GM21447 (cell line): ENCODE data around the gene NDE1.
"Not testable (repeated sequence)": the region's sequence is repeated elsewhere in the genome, so short reads cannot be mapped to it uniquely, and the experiment has no call there.

Experiments used
- ATAC-seq: cut with Tn5 transposase; IDR thresholded peaks from one replicate; pipeline ENCODE4 v1.9.1; 2021; ENCODE audit not compliant: unreplicated experiment

NDE1 gene

DNA sequence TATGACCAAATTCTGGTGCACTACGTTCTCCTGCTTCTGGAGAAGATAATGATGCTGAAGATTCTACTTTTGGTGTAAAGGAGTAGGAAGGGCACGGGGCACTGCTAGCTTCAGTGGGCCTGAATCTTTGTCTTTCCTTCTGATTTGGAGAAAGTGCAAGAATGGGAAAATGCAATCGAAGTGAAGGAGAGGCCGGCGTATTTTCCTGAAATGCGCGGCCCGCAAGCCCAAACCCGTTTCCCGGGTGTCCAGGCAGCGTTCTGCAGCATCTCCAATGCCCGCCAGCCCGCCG, 372 bp upstream of the NDE1 start:
- no peak for ATAC-seq

DNA sequence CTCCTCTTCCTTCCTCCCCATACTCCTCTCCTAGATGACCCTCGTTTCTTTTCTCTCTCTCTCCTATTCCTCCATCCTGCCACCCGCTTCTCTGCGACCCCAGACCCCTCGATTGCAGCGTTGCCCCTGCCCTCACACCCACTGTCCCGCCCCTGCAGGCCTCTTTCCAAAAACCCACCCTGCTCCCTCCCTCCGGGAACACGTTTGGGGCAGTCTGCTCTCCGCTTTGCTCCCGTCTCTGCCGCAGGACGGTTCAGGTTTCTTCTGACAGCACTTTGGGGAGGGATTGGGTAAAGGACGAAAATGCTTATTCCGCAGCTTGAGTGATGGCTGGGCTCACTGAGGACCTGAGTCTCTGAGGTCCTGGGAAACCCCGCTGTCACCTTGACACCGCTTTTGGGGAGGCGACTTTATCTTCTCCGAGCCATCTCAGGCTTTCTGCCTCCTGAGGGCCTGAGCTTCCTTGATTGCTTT, 690 bp downstream of the NDE1 start:
- peak; percentile 34 for ATAC-seq

DNA sequence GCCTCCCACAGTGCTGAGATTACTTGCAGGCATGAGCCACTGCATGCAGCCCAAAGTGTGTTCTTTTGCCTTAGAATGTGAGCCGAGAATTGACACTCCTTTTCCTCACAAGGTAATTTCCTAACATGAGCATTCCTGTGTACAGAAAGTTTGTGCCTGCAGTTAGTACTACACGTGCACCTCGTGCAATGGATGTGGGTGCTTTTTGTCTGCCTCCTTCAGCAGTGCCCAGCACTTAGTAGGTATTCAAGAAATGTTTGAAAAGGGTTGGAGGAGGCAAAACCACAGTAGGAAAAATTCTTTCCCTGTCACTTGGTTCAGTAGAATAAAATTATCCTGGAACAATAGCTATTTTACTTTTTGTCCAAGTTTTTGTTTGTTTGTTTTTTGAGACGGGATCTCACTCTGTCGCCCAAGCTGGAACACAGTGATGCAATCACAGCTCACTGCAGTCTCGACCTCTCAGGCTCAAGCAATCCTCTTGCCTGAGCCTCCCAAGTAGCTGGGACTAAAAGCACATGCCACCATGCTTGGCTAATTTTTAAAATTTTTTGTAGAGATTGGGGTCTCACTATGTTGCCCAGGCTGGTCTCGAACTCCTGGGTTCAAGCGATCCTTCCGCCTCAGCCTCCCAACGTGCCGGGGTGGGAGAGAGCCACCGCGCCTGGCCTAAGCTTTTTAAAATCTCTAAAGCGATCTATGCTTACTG, 2.4 kb downstream of the NDE1 start:
- ATAC-seq, result no peak

DNA sequence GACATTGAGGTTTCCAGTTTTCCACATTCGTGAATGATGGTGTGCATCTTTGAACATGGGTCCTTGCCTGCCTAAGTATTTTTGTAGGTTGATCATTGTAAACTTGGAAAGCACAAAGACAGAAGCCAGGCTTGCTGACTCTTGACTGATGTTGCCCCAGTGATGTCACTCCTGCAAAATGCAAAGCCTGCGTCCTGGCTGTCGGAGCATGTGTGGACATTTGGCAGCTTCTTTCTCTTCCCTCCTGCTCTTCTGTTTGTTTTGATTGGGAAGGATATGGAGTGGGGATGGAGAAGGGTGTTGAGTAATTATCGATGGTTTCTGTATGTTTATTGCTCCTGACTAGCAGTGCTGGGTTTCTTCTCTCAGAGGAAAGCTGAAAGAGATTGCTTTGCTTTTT, 3.2 kb downstream of the NDE1 start:
- no peak for ATAC-seq

DNA sequence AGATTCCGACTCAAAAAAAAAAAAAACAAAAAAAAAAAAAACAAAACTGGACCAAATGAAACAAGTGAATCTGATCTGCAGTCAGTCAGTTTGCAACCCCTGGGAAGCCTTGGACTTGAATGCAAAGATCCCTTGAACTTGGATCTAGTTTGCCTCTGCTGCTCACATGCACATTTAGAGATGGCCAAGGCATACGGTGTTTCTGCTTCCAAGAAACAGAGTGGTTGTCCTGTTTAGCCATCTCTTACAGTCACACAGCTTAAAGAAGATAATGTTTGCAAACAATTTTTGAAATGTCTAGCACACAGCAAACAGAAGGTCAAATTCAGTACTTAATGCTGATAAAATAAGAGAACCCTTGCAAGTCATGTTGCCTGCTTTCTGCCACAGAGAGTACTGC, 4.5 kb downstream of the NDE1 start:
- no peak for ATAC-seq

DNA sequence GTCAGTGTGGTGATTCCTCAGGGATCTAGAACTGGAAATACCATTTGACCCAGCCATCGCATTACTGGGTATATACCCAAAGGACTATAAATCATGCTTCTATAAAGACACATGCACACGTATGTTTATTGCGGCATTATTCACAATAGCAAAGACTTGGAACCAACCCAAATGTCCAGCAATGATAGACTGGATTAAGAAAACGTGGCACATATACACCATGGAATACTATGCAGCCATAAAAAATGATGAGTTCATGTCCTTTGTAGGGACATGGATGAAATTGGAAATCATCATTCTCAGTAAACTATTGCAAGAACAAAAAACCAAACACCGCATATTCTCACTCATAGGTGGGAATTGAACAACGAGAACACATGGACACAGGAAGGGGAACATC, 5.5 kb downstream of the NDE1 start:
- not testable (repeated sequence) for ATAC-seq

DNA sequence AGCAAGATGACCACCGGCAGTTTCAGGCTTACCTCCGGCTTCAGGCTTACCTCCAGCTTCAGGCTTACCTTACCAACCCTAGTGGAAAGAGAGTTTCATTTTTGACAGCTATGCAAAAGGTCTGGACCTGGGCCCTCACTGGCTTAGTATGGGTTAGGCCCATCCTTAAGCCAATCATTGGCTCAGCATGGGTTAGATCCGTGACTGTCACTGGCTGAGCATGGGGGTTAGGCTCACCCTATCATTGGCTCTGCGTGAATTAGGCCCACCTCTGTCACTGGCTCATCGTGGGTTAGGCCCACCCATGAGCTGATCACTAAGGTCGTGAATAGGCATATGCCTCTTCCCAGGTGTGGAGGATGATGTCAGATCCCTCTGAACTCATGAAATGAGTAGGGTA, 8.1 kb downstream of the NDE1 start:
- ATAC-seq, result no peak

DNA sequence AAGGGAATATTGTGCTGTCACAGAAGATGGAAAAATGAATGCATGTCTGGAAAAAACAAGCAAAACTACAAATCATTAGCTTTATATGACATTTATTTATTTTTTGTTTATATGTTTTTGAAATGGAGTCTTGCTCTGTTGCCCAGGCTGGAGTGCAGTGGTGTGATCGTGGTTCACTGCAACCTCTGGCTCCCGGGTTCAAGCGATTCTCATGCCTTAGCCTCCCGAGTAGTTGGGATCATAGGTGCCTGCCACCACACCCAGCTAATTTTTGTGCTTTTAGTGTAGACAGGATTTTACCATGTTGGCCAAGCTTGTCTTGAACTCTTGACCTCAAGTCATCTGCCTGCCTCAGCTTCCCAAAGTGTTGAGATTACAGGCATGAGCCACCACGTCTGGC, 8.5 kb downstream of the NDE1 start:
- ATAC-seq, result no peak

DNA sequence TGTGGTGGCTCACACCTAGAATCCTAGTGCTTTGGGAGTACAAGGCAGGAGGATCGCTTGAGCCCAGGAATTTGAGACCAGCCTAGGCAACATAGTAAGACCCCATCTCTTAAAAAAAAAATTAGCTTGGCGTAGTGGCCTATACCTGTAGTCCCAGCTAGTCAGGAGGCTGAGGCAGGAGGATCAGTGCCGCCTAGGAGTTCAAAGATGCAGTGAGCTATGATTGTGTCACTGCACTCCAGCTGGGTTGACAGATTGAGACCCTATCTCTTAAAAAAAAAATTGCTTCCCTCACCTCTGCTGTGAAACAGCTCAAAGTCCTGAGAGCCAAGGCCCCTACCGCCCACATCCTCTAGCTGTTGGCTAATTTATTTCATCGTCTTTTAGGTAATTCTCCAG, 10.2 kb downstream of the NDE1 start:
- no peak for ATAC-seq

DNA sequence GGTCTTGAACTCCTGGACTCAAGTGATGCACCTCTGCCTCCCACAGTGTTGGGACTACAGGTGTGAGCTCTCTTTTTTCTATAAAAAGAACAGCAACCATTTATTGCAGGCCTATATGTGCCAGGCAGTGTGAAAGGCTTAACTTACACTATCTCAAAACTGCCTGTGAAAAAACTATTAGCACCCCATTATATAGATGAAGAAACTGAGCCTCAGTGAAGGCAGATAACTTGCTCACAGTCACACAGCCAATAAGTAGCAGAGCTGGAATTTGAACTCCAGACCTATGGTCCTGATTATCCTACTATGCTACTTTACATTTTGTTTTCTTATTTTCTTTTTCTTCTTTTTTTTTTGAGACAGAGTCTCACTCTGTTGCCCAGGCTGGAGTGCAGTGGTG, 15.1 kb downstream of the NDE1 start:
- ATAC-seq, result no peak

DNA sequence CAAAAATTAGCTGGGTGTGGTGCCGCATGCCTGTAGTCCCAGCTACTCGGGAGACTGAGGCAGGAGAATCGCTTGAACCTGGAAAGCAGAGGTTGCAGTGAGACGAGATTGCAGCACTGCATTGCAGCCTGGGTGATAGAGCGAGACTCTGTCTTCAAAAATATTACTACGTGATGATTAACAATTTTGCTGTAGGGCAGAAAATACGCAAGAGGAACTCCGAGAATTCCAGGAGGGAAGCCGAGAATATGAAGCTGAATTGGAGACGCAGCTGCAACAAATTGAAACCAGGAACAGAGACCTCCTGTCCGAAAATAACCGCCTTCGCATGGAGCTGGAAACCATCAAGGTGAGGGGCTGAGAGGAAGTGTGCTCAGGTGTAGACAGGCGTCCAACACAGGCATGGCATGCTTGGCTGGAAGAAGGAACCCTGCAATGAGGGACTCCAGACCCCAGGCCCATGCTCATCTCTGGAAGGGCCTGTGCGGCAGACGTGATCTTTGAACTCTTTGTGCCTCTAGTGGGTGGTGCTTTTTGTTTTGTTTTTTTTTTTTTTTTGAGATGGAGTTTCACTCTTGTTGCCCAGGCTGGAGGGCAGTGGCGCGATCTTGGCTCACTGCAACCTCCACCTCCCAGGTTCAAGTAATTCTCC, 17.2 kb downstream of the NDE1 start:
- no peak for ATAC-seq

DNA sequence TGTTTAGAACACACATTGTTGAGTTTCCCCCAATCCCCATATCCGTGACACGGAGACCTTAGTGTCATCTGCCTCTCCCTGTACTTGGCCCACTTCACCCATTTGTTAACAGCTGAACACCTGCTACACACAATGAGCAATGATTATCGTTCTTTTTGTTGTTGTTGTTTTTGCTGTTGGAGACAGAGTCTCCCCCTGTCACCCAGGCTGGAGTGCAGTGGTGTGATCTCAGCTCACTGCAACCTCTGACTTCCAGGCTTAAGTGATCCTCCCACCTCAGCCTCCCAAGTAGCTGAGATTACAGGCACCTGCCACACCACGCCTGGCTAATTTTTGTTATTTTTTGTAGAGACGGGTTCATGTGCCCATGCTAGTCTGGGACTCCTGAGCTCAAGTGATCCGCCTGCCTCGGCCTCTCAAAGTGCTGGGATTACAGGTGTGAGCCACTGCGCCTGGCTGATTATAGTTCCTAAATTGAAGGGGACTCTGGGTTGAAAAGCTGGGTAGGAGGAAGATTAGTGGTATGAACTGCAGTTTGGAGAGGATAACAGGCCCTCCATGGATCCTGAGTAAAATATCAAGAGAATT, 21.6 kb downstream of the NDE1 start:
- no peak for ATAC-seq

DNA sequence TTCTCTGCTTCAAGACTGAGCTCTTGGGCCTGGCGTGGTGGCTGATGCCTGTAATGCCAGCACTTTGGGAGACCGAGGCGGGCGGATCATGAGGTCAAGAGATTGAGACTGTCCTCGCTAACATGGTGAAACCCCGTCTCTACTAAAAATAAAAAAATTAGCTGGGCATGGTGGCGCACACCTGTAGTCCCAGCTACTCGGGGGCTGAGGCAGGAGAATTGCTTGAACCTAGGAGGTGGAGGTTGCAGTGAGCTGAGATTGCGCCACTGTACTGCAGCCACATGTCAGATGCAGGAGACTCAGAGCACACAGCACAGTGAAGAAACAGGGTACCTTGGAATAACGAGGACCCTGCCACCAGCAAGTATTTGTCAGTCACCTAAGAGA, 22.1 kb downstream of the NDE1 start:
- not testable (repeated sequence) for ATAC-seq

DNA sequence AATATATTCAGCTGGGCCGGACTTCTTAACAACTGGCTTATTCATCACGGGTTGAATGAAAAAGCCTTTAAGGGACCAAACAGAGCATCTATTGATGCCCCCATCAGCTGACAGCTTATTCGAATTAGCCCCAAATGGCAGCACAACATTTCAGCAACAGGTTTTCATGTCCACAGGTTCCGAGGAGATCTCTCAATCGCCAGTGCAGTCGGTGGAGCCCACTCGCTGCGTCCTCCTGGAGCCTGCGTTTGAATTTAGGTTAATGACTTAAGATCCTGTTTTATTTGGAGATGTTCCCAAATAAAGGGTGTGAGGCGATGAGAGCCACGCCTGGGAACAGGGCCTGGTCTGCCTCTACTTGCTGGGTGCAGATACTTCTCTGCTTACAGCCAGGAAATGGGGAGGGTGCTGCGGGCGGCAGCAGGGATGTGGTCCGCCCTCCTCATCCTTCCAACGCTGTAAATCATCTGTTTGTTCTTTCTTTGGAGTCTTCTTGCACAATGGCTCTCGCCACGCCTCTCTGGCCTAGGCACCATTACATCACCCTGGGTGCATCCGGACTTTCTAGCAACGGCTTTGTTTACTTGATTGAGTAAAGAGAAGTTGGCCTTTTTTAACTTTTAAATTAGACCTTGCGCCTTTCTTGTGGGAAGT, 22.6 kb downstream of the NDE1 start:
- ATAC-seq, result no peak

DNA sequence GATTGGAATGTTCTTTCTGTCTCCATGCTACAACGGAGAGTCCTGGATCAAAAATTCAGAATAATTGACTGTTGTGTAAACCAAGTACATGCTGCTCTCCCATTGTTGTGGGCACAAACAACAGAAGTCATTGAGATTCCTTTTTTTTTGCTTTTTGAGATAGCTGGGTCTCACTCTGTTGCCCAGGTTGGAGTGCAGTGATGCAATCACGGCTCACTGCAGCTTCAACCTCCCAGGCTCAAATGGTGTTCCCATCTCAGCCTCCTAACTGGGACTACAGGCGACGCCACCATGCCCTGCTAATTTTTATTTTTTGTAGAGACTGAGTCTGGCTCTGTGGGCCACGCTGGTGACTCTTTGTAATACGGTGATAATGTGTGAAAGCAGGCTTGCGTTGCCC, 24.5 kb downstream of the NDE1 start:
- no peak for ATAC-seq

DNA sequence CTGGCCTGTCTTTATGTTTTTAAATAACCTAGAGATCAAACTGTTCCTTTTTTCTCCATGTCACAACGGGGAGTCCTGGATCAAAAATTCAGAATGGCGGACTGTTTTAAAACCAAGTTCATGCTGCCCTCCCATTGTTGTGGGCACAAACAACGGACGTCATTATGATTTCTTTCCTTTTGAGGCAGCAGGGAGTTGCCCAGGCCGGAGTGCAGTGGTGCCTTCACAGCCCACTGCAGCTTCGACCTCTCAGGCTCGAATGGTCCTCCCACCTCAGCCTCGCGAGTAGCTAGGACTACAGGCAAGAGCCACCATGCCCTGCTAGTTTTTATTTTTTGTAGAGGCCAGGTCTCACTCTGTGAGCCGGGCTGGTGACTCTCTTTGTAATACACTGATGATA, 26.5 kb downstream of the NDE1 start:
- no peak for ATAC-seq

DNA sequence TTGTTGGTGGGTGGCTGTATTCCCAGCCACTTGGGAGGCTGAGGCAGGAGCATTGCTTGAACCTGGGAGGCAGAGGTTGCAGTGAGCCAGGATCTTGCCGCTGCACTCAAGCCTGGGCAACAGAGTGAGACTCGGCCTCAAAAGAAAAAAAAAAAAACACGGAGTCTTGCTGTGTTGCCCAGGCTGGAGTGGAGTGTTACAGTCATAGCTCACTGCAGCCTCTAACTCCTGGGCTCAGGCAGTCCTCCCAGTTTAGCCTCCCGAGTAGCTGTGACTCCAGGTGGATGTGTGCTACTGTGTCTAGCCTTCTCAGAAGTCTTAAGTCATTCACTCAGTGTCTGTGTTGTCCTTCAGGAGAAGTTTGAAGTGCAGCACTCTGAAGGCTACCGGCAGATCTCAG, 27.4 kb downstream of the NDE1 start:
- no peak for ATAC-seq

DNA sequence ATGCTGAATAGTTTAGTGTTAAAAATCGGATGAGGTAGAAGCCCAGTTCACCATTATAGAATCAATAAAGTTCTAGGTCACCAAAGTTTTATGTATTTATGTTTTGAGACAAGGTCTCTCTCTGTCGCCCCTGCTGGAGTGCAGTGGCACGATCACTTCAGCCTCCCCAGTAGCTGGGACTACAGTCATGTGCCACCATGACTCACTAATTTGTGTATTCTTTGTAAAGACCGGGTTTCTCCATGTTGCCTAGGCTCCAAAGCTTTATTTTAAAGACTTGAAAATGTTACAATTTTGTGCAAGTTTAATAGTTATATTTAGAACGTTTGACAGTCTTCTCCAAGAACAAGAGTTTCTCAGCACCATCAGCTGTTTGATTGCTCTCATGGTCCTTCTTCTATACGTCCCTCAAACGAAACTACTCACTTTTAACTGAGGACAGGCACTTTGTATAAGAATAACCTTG, 32.1 kb downstream of the NDE1 start:
- no peak for ATAC-seq

DNA sequence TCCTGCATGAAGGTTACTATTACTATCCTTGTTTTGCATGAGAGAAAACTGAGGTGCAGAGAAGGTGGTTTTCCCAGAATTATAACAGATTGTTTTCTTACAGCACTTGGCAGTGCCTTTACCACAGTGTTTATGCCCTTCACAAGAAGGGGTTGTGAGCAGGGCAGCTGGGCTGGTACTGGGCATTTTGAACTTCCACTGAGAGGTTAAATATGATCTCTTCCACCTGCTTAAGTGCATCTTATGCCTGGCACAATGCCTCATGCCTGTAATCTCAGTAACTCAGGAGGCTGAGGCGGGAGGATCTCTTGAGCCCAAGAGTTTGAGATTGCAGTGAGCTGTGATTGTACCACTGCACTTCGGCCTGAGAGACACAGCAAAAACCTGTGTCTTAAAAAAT, 36.2 kb downstream of the NDE1 start:
- ATAC-seq, result no peak

DNA sequence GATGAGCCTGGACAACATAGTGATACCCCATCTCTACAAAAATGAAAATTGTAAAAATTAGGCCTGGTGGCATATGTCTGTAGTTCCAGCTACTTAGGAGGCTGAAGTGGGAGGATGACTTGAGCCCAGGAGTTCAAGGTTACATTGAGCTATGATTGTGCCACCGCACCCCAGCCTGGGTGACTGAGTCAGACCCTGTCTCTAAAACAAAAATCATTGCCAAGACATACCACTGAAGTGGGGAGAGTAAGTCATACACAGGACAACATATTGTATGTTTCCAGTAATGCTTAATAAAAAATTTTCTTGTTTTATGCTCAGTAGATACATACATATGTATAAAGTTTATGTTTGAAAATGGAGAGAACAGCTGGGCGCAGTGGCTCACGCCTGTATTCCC, 39.2 kb downstream of the NDE1 start:
- ATAC-seq, result no peak

DNA sequence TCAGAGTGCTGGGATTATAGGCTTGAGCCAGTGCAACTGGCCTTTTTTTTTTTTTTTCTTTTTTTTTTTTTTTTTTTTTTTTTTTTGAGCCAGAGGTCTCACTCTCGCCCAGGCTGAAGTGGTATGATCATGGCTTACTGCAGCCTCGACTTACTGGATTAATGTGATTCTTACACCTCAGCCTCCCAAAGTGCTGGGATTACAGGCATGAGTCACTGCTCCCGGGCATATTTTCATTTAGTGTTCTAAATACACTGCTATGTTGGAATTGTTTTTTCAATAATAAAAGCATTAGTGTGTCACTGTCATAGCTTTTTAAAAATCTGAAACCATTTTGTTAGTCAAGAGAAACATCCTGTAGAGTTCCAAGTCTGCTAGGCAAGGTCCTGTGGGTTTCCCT, 40.3 kb downstream of the NDE1 start:
- ATAC-seq, result no peak

DNA sequence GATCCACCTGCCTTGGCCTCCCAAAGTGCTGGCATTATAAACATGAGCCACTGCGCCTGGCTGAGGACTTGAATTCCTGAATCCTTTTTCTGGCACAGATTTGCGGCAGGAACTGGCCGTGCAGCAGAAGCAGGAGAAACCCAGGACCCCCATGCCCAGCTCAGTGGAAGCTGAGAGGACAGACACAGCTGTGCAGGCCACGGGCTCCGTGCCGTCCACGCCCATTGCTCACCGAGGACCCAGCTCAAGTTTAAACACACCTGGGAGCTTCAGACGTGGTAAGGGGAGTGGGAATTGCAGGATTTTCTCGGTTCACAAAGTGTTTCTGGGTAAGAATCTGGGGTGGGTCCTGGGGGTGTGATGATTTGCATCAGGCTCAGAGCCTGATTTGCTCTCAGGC, 41.0 kb downstream of the NDE1 start:
- no peak for ATAC-seq
